Osteocyte (in vitro differentiated cells): ENCODE results near the gene PPP1CB. TPM values are rescaled to one million over a fixed set of nuclear protein-coding genes. Genes with fewer than 3 reads are reported as not detected.

Source experiments
- DNase-seq: peaks from one replicate; pipeline ENCODE4 v3.0.0; 2021; ENCODE audit warnings: mixed read lengths; ENCODE audit not compliant: unreplicated experiment; ENCODE audit errors: extremely low spot score
- H3K27ac Mint-ChIP-seq: one replicate; pipeline ENCODE4 v1.8.0; 2021; ENCODE audit warnings: mild to moderate bottlenecking, mixed read lengths; ENCODE audit not compliant: unreplicated experiment
- H3K27me3 Mint-ChIP-seq: one replicate; pipeline ENCODE4 v1.8.0; 2021; ENCODE audit warnings: mixed read lengths; ENCODE audit not compliant: unreplicated experiment
- H3K36me3 Mint-ChIP-seq: one replicate; pipeline ENCODE4 v1.8.0; 2021; ENCODE audit warnings: mixed read lengths; ENCODE audit not compliant: unreplicated experiment
- H3K4me1 Mint-ChIP-seq: one replicate; pipeline ENCODE4 v1.8.0; 2021; ENCODE audit warnings: mixed read lengths; ENCODE audit not compliant: unreplicated experiment
- H3K4me3 Mint-ChIP-seq: one replicate; pipeline ENCODE4 v1.8.0; 2021; ENCODE audit warnings: mild to moderate bottlenecking, moderate library complexity, mixed read lengths; ENCODE audit not compliant: unreplicated experiment
- H3K9me3 Mint-ChIP-seq: one replicate; pipeline ENCODE4 v1.8.0; 2021; ENCODE audit warnings: mixed read lengths; ENCODE audit not compliant: unreplicated experiment
- CTCF ChIP-seq: fragments of 200-600 bp; sonication (generic); IDR thresholded peaks from 2 replicates; pipeline ENCODE4 v1.5.0; 2021; ENCODE audit warnings: antibody characterized with exemption, mild to moderate bottlenecking, moderate library complexity
- total RNA-seq: library from RNA; stranded (reverse); gene quantifications from 2 replicates; pipeline ENCODE4 v1.2.1, GENCODE V29; 2021

PPP1CB gene
- total RNA-seq, 1 donor from 2014 or later, result 198 TPM

- H3K36me3 Mint-ChIP-seq, result peaks cover 7% of the 10 kb centered on the region
- H3K9me3 Mint-ChIP-seq, result no peaks in the 10 kb centered on the region
- peaks cover 41% of the 10 kb centered on the region for H3K4me1 Mint-ChIP-seq
- TF ChIP-seq CTCF, result no peak
- H3K27me3 Mint-ChIP-seq, result no peaks in the 10 kb centered on the region
- no peak overlapping the region for H3K27ac Mint-ChIP-seq
- DNase-seq, result no peak
- no peak overlapping the region for H3K4me3 Mint-ChIP-seq
Observed at GRCh38 chr2:28768952-28769351, 17.3 kb downstream of the PPP1CB start.

GRCh38 chr2:28772351-28772750 is 20.7 kb downstream of the PPP1CB start:
- Mint-ChIP-seq H3K27ac (no peak overlapping the region), H3K36me3 (peaks cover 11% of the 10 kb centered on the region), H3K27me3 (no peaks in the 10 kb centered on the region), H3K4me1 (peaks cover 35% of the 10 kb centered on the region), H3K4me3 (no peak overlapping the region), H3K9me3 (no peaks in the 10 kb centered on the region)
- no peak for TF ChIP-seq CTCF
- DNase-seq, result no peak

- Mint-ChIP-seq H3K4me1 (peaks cover 14% of the 10 kb centered on the region), H3K4me3 (no peak overlapping the region), H3K36me3 (peaks cover 19% of the 10 kb centered on the region), H3K27me3 (no peaks in the 10 kb centered on the region), H3K27ac (no peak overlapping the region), H3K9me3 (no peaks in the 10 kb centered on the region)
- TF ChIP-seq CTCF, result no peak
- no peak for DNase-seq
Observed at GRCh38 chr2:28776471-28776870, 24.8 kb downstream of the PPP1CB start.

GRCh38 chr2:28778392-28778791 is 26.8 kb downstream of the PPP1CB start:
- Mint-ChIP-seq H3K36me3 (peaks cover 31% of the 10 kb centered on the region), H3K27me3 (no peaks in the 10 kb centered on the region), H3K9me3 (no peaks in the 10 kb centered on the region), H3K4me3 (no peak overlapping the region), H3K4me1 (peaks cover 12% of the 10 kb centered on the region), H3K27ac (peak overlapping the region; percentile 54)
- DNase-seq, result no peak
- no peak for TF ChIP-seq CTCF

- Mint-ChIP-seq H3K27ac (no peak overlapping the region), H3K4me1 (peaks cover 8% of the 10 kb centered on the region), H3K9me3 (no peaks in the 10 kb centered on the region), H3K4me3 (no peak overlapping the region), H3K36me3 (peaks cover 36% of the 10 kb centered on the region), H3K27me3 (no peaks in the 10 kb centered on the region)
- TF ChIP-seq CTCF, result no peak
- no peak for DNase-seq
Observed at GRCh38 chr2:28779001-28779400, 27.4 kb downstream of the PPP1CB start.
